GF-D8 (cell line): ENCODE measurements around the gene RNGTT.

Experiments used
- DNase-seq: peaks from one replicate; lab custom pipeline; 2025; lab: John Stamatoyannopoulos, UW

Gene RNGTT

GRCh38 chr6:88910922-88911778 lies 52.3 kb downstream of the RNGTT start:
- DNase-seq, result no peak

- no peak for DNase-seq
These were observed 54.5 kb downstream of the RNGTT start for GRCh38 chr6:88908598-88909548.

- DNase-seq, result peak; percentile 13
These were observed 56.3 kb downstream of the RNGTT start for GRCh38 chr6:88907148-88907547.

- DNase-seq, result no peak
These were observed 63.7 kb downstream of the RNGTT start for GRCh38 chr6:88899569-88900316.

- no peak for DNase-seq
These were observed 67.5 kb downstream of the RNGTT start for GRCh38 chr6:88895911-88896310.

- DNase-seq, result no peak
These were observed 72.3 kb downstream of the RNGTT start for GRCh38 chr6:88890860-88891845.

- no peak for DNase-seq
These were observed 73.0 kb downstream of the RNGTT start for GRCh38 chr6:88890394-88890793.

GRCh38 chr6:88884361-88884760 lies 79.1 kb downstream of the RNGTT start:
- no peak for DNase-seq

- no peak for DNase-seq
These were observed 80.9 kb downstream of the RNGTT start for GRCh38 chr6:88882536-88882935.

- no peak for DNase-seq
These were observed 82.0 kb downstream of the RNGTT start for GRCh38 chr6:88881451-88881850.

- no peak for DNase-seq
These were observed 83.4 kb downstream of the RNGTT start for GRCh38 chr6:88880021-88880420.

- no peak for DNase-seq
These were observed 85.5 kb downstream of the RNGTT start for GRCh38 chr6:88877893-88878292.

- DNase-seq, result no peak
These were observed 90.5 kb downstream of the RNGTT start for GRCh38 chr6:88872962-88873361.

GRCh38 chr6:88871498-88871897 lies 91.9 kb downstream of the RNGTT start:
- no peak for DNase-seq

- DNase-seq, result peak; percentile 12
These were observed 92.6 kb downstream of the RNGTT start for GRCh38 chr6:88870717-88871330.

GRCh38 chr6:88869263-88870020 lies 94.0 kb downstream of the RNGTT start:
- no peak for DNase-seq

- no peak for DNase-seq
These were observed 95.3 kb downstream of the RNGTT start for GRCh38 chr6:88867841-88868731.

- DNase-seq, result no peak
These were observed 96.6 kb downstream of the RNGTT start for GRCh38 chr6:88866856-88867255.

GRCh38 chr6:88865275-88865674 lies 98.1 kb downstream of the RNGTT start:
- DNase-seq, result no peak
